GM23338 (cell line): ENCODE measurements around the gene KAZN. TPM values are rescaled to one million over a fixed set of nuclear protein-coding genes. Genes with fewer than 3 reads are reported as not detected.
A peak's percentile ranks its signal among the peaks of the same experiment; 100 is the strongest.

ENCODE experiments used
- ATAC-seq: fragments of 200-7000 bp; cut with Tn5 transposase; 3 replicates; pipeline ENCODE4 v1.9.1; 2020
- DNase-seq: peaks from one replicate; pipeline ENCODE4 v3.0.0-alpha.2; 2015; ENCODE audit warnings: low spot score
- H2AFZ ChIP-seq: fragments of 200-600 bp; sonication (generic); 2 replicates; pipeline ENCODE4 v1.8.0; 2016; ENCODE audit warnings: antibody characterized with exemption, mild to moderate bottlenecking, moderate library complexity
- H3F3A ChIP-seq: fragments of 200-600 bp; sonication (generic); replicated peaks from 2 replicates; pipeline ENCODE4 v1.8.0; 2017; ENCODE audit warnings: antibody characterized with exemption, mixed run types, low read depth
- H3K27ac ChIP-seq: fragments of 200-600 bp; sonication (generic); 2 replicates; pipeline ENCODE4 v1.6.1; 2016; ENCODE audit warnings: low read depth
- H3K27me3 ChIP-seq: fragments of 200-600 bp; sonication (generic); 2 replicates; pipeline ENCODE4 v1.8.0; 2016; ENCODE audit warnings: mild to moderate bottlenecking, mixed run types, moderate library complexity; ENCODE audit not compliant: insufficient read depth
- H3K36me3 ChIP-seq: fragments of 200-600 bp; sonication (generic); 2 replicates; pipeline ENCODE4 v1.8.0; 2016; ENCODE audit warnings: mild to moderate bottlenecking; ENCODE audit not compliant: insufficient read depth
- H3K4me1 ChIP-seq: fragments of 200-600 bp; sonication (generic); 2 replicates; pipeline ENCODE4 v1.8.0; 2016; ENCODE audit warnings: mild to moderate bottlenecking, moderate library complexity; ENCODE audit not compliant: insufficient read depth
- H3K4me2 ChIP-seq: fragments of 200-600 bp; sonication (generic); 2 replicates; pipeline ENCODE4 v1.7.1; 2017; ENCODE audit warnings: mixed run types
- H3K4me3 ChIP-seq: fragments of 200-600 bp; sonication (generic); 2 replicates; pipeline ENCODE4 v1.6.1; 2016; ENCODE audit warnings: mixed run types
- H3K79me2 ChIP-seq: fragments of 200-600 bp; sonication (generic); replicated peaks from 2 replicates; pipeline ENCODE4 v1.8.0; 2017; ENCODE audit warnings: mild to moderate bottlenecking; ENCODE audit not compliant: insufficient read depth
- H3K9me2 ChIP-seq: fragments of 200-600 bp; sonication (generic); 2 replicates; pipeline ENCODE4 v1.8.0; 2017; ENCODE audit not compliant: insufficient read depth
- H4K20me1 ChIP-seq: fragments of 200-600 bp; sonication (generic); replicated peaks from 2 replicates; pipeline ENCODE4 v1.8.0; 2017; ENCODE audit warnings: mild to moderate bottlenecking; ENCODE audit not compliant: insufficient read depth
- H3K27ac Mint-ChIP-seq: 2 replicates; pipeline ENCODE4 v1.8.0; 2020; ENCODE audit warnings: inconsistent platforms, mild to moderate bottlenecking, moderate library complexity, mixed read lengths
- H3K27me3 Mint-ChIP-seq: 3 replicates; pipeline ENCODE4 v1.8.0; 2022; ENCODE audit warnings: low read depth, mild to moderate bottlenecking, moderate library complexity, mixed read lengths, inconsistent platforms; ENCODE audit not compliant: insufficient read depth, poor library complexity
- H3K36me3 Mint-ChIP-seq: 3 replicates; pipeline ENCODE4 v1.8.0; 2021; ENCODE audit warnings: low read depth, mild to moderate bottlenecking, inconsistent platforms, moderate library complexity, mixed read lengths
- H3K4me1 Mint-ChIP-seq: 3 replicates; pipeline ENCODE4 v1.8.0; 2020; ENCODE audit warnings: mild to moderate bottlenecking, inconsistent platforms, mixed read lengths
- H3K4me3 Mint-ChIP-seq: 3 replicates; pipeline ENCODE4 v1.8.0; 2021; ENCODE audit warnings: moderate library complexity, mild to moderate bottlenecking, inconsistent platforms, mixed read lengths
- H3K9me3 Mint-ChIP-seq: 3 replicates; pipeline ENCODE4 v1.8.0; 2020; ENCODE audit warnings: moderate library complexity, mild to moderate bottlenecking, inconsistent platforms, mixed read lengths
- CREB1 ChIP-seq: fragments of 250-450 bp; sonication (Bioruptor Pico); IDR thresholded peaks from 2 replicates; pipeline ENCODE4 v1.5.0; 2020; ENCODE audit warnings: low read depth, mild to moderate bottlenecking, moderate library complexity
- CTCF ChIP-seq, 2 experiments: fragments of 200-600 bp in 1 of 2; sonication (generic) in 1 of 2; conservative IDR thresholded peaks; 2 replicates each; pipeline versions ENCODE4 v1.5.1 to v1.6.1; 2016 to 2017; ENCODE audit warnings: antibody characterized with exemption in 2 of 2, low read depth in 2 of 2, mild to moderate bottlenecking in 2 of 2, moderate library complexity in 1 of 2
- ETS1 ChIP-seq: IDR thresholded peaks from 2 replicates; pipeline ENCODE4 v1.6.1; 2016; ENCODE audit warnings: antibody characterized with exemption
- EZH2 ChIP-seq: fragments of 200-600 bp; sonication (generic); IDR thresholded peaks from one replicate; pipeline ENCODE4 v1.8.0; 2017; ENCODE audit warnings: antibody characterized with exemption, mild to moderate bottlenecking, low read depth; ENCODE audit not compliant: unreplicated experiment
- EZH2phosphoT487 ChIP-seq: fragments of 200-600 bp; sonication (generic); IDR thresholded peaks from one replicate; pipeline ENCODE4 v1.8.1; 2018; ENCODE audit warnings: antibody characterized with exemption; ENCODE audit not compliant: unreplicated experiment
- JUNB ChIP-seq: IDR thresholded peaks from one replicate; pipeline ENCODE4 v1.6.1; 2016; ENCODE audit warnings: antibody characterized with exemption; ENCODE audit not compliant: unreplicated experiment
- NANOG ChIP-seq: IDR thresholded peaks from 2 replicates; pipeline ENCODE4 v1.6.1; 2016; ENCODE audit warnings: antibody characterized with exemption, borderline replicate concordance
- POLR2AphosphoS5 ChIP-seq: IDR thresholded peaks from 2 replicates; pipeline ENCODE4 v1.6.1; 2016; ENCODE audit warnings: antibody characterized with exemption, low read depth
- REST ChIP-seq: IDR thresholded peaks from one replicate; pipeline ENCODE4 v1.6.1; 2018; ENCODE audit warnings: antibody characterized with exemption; ENCODE audit not compliant: unreplicated experiment
- STAT1 ChIP-seq: IDR thresholded peaks from one replicate; pipeline ENCODE4 v1.6.1; 2016; ENCODE audit warnings: antibody characterized with exemption; ENCODE audit not compliant: unreplicated experiment
- ZNF114 ChIP-seq: fragments of 250-450 bp; sonication (Bioruptor Pico); IDR thresholded peaks from 2 replicates; pipeline ENCODE4 v1.5.0; 2020; ENCODE audit warnings: mild to moderate bottlenecking, moderate library complexity
- ZNF331 ChIP-seq: fragments of 250-450 bp; sonication (Bioruptor Pico); IDR thresholded peaks from 2 replicates; pipeline ENCODE4 v1.5.0; 2020; ENCODE audit warnings: low read depth, mild to moderate bottlenecking, moderate library complexity
- ZNF462 ChIP-seq: fragments of 250-450 bp; sonication (Bioruptor Pico); IDR thresholded peaks from 2 replicates; pipeline ENCODE4 v1.5.0; 2020; ENCODE audit warnings: mild to moderate bottlenecking, moderate library complexity
- polyA plus RNA-seq: library from polyadenylated mRNA; unstranded; fragments of >200 nt; fragmentation: Nextera tagmentation; extraction: Ambion mirVana; gene quantifications from 2 replicates; pipeline ENCODE4 v1.2.1, GENCODE V29; 2016
- total RNA-seq: library from RNA; depleted of rRNA; stranded (reverse); fragments of >200 nt; shearing (Covaris generic); gene quantifications from 2 replicates; pipeline ENCODE4 v1.2.3, GENCODE V29; 2014

KAZN gene
- total and polyA plus RNA-seq, 2 experiments from 2014 or later = 9.9 to 15.0 TPM

- Histone ChIP-seq H3K4me1 (peaks cover 8% of the 10 kb centered on the region; the same call in 1 of the 2 replicates), H3F3A (no peaks in the 10 kb centered on the region), H3K9me2 (no peaks in the 10 kb centered on the region), H3K36me3 (no peaks in the 10 kb centered on the region), H3K79me2 (peaks cover 25% of the 10 kb centered on the region), H4K20me1 (peaks cover 10% of the 10 kb centered on the region), H3K27ac (no peak overlapping the region), H3K27me3 (peaks cover 11% of the 10 kb centered on the region), H2AFZ (no peak overlapping the region), H3K4me2 (peak overlapping the region; percentile 63; the same call in 1 of the 2 replicates), H3K4me3 (no peak overlapping the region)
- Mint-ChIP-seq H3K27ac (no peak overlapping the region), H3K36me3 (no peaks in the 10 kb centered on the region), H3K4me1 (peaks cover 52% of the 10 kb centered on the region), H3K4me3 (no peak overlapping the region; the same call in 2 of the 3 replicates), H3K27me3 (peaks cover 30% of the 10 kb centered on the region), H3K9me3 (no peaks in the 10 kb centered on the region)
- peak; percentile 34 for DNase-seq
- TF ChIP-seq ZNF331 (CRISPR knock-in tag) = no peak
- no peak for TF ChIP-seq NANOG
- no peak for TF ChIP-seq ZNF114 (CRISPR knock-in tag)
- no peak for TF ChIP-seq JUNB
- TF ChIP-seq ZNF462 (CRISPR knock-in tag) = no peak
- no peak for TF ChIP-seq EZH2phosphoT487
- no peak for TF ChIP-seq ETS1
- TF ChIP-seq EZH2 = no peak
- TF ChIP-seq POLR2AphosphoS5 = no peak
- TF ChIP-seq STAT1 = no peak
- no peak for TF ChIP-seq REST
- TF ChIP-seq CTCF (conservative IDR thresholded peaks at IDR 0.05; ENCODE audit: low read depth in 2 of 2) = no peak
- TF ChIP-seq CREB1 (CRISPR knock-in tag) = no peak
- ATAC-seq = no peak
These were observed 559.3 kb downstream of the KAZN start for GRCh38 chr1:15157524-15158399.
